Parathyroid adenoma (tissue), 2 donors: ENCODE data around the gene YEATS4.

Experiments
- H2AFZ ChIP-seq: fragments of 300-600 bp; sonication (generic); one replicate; pipeline ENCODE4 v1.7.0; 2017; ENCODE audit warnings: antibody characterized with exemption, mild to moderate bottlenecking
- H3K27ac ChIP-seq: fragments of 300-600 bp; sonication (generic); one replicate; pipeline ENCODE4 v1.7.0; 2017
- H3K27me3 ChIP-seq: fragments of 300-600 bp; sonication (generic); one replicate; pipeline ENCODE4 v1.7.0; 2017; ENCODE audit warnings: low read length; ENCODE audit not compliant: control insufficient read depth, insufficient read depth
- H3K36me3 ChIP-seq: fragments of 300-600 bp; sonication (generic); one replicate; pipeline ENCODE4 v1.7.0; 2017; ENCODE audit warnings: low read length; ENCODE audit not compliant: control insufficient read depth, insufficient read depth
- H3K4me1 ChIP-seq: fragments of 300-600 bp; sonication (generic); one replicate; pipeline ENCODE4 v1.7.0; 2017; ENCODE audit warnings: control low read depth
- H3K4me2 ChIP-seq: fragments of 300-600 bp; sonication (generic); one replicate; pipeline ENCODE4 v1.7.0; 2017; ENCODE audit warnings: low read length
- H3K4me3 ChIP-seq: fragments of 300-600 bp; sonication (generic); one replicate; pipeline ENCODE4 v1.7.0; 2017; ENCODE audit warnings: low read depth, low read length
- H3K79me2 ChIP-seq: fragments of 300-600 bp; sonication (generic); one replicate; pipeline ENCODE4 v1.7.0; 2017; ENCODE audit warnings: control low read depth
- H3K9ac ChIP-seq: fragments of 300-600 bp; sonication (generic); one replicate; pipeline ENCODE4 v1.7.0; 2017; ENCODE audit warnings: mild to moderate bottlenecking
- H3K9me3 ChIP-seq: fragments of 300-600 bp; sonication (generic); one replicate; pipeline ENCODE4 v1.7.0; 2017; ENCODE audit warnings: low read length; ENCODE audit not compliant: control insufficient read depth
- TF ChIP-seq, protein P1 (sequence below): fragments of 300-600 bp; sonication (generic); IDR thresholded peaks from one replicate; pipeline ENCODE4 v1.7.0; 2017; ENCODE audit warnings: antibody characterized with exemption, mild to moderate bottlenecking
- donor health status: primary hyperparathyroidism.

YEATS4 gene

DNA sequence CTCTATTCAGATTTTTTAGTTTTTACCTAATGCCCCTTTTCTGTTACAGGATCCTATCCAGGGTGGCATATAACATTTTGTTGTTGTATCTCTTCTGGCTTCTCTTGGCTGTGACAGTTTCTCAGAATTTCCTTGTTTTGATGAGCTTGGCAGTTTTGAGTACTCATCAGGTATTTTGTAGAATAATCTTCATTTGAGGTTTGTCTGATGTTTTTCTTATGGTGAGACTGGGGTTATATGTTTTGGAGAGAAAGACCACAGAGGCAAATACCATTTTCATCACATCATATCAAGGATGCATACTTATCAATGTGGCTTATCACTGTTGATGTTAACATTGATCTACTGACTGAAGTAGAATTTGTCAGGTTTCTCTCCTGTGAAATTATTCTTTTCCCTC lies 25.4 kb upstream of the YEATS4 start:
- Histone ChIP-seq H3K27ac (no peak overlapping the region), H2AFZ (no peak overlapping the region), H3K4me1 (no peaks in the 10 kb centered on the region), H3K9me3 (no peaks in the 10 kb centered on the region), H3K36me3 (no peaks in the 10 kb centered on the region), H3K4me2 (no peak overlapping the region), H3K9ac (no peak overlapping the region), H3K27me3 (no peaks in the 10 kb centered on the region), H3K4me3 (no peak overlapping the region), H3K79me2 (no peaks in the 10 kb centered on the region)
- TF ChIP-seq, protein P1, sequence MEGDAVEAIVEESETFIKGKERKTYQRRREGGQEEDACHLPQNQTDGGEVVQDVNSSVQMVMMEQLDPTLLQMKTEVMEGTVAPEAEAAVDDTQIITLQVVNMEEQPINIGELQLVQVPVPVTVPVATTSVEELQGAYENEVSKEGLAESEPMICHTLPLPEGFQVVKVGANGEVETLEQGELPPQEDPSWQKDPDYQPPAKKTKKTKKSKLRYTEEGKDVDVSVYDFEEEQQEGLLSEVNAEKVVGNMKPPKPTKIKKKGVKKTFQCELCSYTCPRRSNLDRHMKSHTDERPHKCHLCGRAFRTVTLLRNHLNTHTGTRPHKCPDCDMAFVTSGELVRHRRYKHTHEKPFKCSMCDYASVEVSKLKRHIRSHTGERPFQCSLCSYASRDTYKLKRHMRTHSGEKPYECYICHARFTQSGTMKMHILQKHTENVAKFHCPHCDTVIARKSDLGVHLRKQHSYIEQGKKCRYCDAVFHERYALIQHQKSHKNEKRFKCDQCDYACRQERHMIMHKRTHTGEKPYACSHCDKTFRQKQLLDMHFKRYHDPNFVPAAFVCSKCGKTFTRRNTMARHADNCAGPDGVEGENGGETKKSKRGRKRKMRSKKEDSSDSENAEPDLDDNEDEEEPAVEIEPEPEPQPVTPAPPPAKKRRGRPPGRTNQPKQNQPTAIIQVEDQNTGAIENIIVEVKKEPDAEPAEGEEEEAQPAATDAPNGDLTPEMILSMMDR, result no peak

DNA sequence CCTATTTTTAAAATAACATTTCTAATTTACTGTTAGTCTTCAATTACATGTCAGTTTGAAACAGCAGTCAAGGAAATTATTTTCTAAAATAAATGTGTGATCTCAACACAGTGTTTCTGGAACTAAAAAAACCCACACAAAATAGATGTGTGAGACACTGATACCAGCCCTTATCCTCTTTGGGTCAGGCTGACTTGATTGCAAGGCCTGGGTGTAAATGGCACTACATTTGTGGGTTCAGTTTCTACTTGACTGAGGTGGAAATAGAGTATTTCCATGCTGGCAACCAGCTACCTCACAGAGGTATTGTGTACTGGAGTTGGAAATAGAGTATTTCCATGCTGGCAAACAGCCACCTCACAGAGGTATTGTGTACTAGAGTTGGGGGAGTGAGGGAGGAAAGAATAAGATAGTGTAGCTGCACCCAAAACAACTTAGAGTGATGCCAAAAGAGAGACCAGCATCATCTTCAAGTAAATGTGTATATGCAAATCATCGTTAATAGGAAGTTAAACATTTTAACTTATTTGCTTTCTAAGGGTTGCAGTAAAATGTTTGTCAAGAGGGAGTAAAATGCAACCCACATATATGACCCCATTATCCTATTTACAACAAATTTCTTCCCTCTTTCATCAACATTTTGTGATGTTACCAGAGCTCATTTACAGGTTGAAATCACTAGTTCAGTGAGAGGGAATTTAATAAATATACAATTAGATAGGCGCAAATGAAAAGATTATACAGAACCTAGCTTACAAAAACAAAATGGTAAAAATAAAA lies 22.0 kb upstream of the YEATS4 start:
- H3K9ac ChIP-seq, result no peak overlapping the region
- H3K4me3 ChIP-seq, result no peak overlapping the region
- no peaks in the 10 kb centered on the region for H3K36me3 ChIP-seq
- TF ChIP-seq, protein P1, result no peak
- no peaks in the 10 kb centered on the region for H3K4me1 ChIP-seq
- no peaks in the 10 kb centered on the region for H3K27me3 ChIP-seq
- no peak overlapping the region for H2AFZ ChIP-seq
- H3K4me2 ChIP-seq, result no peak overlapping the region
- H3K79me2 ChIP-seq, result no peaks in the 10 kb centered on the region
- no peaks in the 10 kb centered on the region for H3K9me3 ChIP-seq
- H3K27ac ChIP-seq, result no peak overlapping the region

DNA sequence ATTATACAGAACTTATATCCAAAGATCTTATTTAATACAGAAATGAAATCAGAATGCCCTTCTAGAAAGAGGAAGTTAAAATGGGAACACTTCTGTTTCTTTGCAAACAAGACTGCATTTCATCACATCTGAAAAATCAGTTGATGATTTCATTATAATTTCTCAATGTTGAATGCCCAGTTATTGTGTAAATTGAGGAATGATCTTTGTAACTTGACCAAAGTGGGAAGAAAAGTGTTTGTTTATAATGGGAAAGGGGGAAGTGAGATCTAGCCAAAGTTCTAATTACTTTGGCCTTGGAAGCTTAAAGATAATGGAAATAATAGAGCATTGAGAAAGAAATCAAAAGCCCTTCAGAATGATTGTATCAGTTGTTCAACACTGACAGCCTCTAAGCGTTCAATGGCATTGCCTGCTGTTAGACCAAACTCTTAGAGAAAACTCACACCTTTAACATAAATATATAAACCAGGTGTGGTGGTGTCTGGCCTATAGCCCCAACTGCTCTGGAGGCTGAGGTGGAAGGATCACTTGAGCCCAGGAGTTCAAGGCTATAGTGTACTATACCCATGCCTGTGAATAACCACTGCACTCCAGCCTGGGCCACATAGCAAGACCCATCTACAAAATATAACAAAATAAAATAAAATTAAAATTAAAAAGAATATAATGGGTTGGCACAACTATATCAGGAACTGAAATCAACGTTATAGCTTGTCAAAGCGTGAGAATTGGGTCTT lies 21.3 kb upstream of the YEATS4 start:
- Histone ChIP-seq H3K4me2 (no peak overlapping the region), H3K27ac (no peak overlapping the region), H3K79me2 (no peaks in the 10 kb centered on the region), H3K9me3 (no peaks in the 10 kb centered on the region), H3K36me3 (no peaks in the 10 kb centered on the region), H2AFZ (no peak overlapping the region), H3K4me1 (no peaks in the 10 kb centered on the region), H3K4me3 (no peak overlapping the region), H3K9ac (no peak overlapping the region), H3K27me3 (no peaks in the 10 kb centered on the region)
- TF ChIP-seq, protein P1, result no peak

- Histone ChIP-seq H3K4me3 (no peak overlapping the region), H3K9me3 (no peaks in the 10 kb centered on the region), H3K36me3 (no peaks in the 10 kb centered on the region), H3K79me2 (no peaks in the 10 kb centered on the region), H3K4me1 (no peaks in the 10 kb centered on the region), H3K27me3 (no peaks in the 10 kb centered on the region), H3K9ac (no peak overlapping the region), H2AFZ (no peak overlapping the region), H3K27ac (no peak overlapping the region), H3K4me2 (no peak overlapping the region)
- TF ChIP-seq, protein P1, result no peak
Observed at GRCh38 chr12:69338936-69339335, 20.6 kb upstream of the YEATS4 start.
